HEK293 (cell line): Measurements from ENCODE around the gene PCDHA2.
"Not testable (repeated sequence)": the region's sequence is repeated elsewhere in the genome, so short reads cannot be mapped to it uniquely, and the experiment has no call there.

Experiments used
- CTCF ChIA-PET: fragments of 350-600 bp; formaldehyde crosslinking; extraction: SDS; loops from one replicate; lab custom pipeline; 2021; ENCODE audit warnings: antibody characterized with exemption; lab: Yijun Ruan, JAX
- POLR2A ChIA-PET: fragments of 300-600 bp; formaldehyde crosslinking; extraction: SDS; loops from one replicate; lab custom pipeline; 2020; ENCODE audit warnings: antibody characterized with exemption, inconsistent platforms; lab: Yijun Ruan, JAX
- H3K27ac ChIP-seq: fragments of 200-500 bp; sonication (Bioruptor generic); 2 replicates; pipeline ENCODE4 v1.5.1; 2014; ENCODE audit warnings: low read depth, low read length, control low read depth, inconsistent platforms; ENCODE audit errors: extremely low read depth
- H3K36me3 ChIP-seq, 2 experiments: fragments of 200-500 bp in 1 of 2; sonication (Bioruptor generic) in 1 of 2; 1 replicate in 1 of 2; 2 replicates in 1 of 2; pipeline ENCODE4 v1.5.1; 2014 to 2017; ENCODE audit warnings: inconsistent platforms in 2 of 2, low read length in 2 of 2; ENCODE audit not compliant: control insufficient read depth in 2 of 2, insufficient read depth in 1 of 2
- H3K4me1 ChIP-seq: fragments of 200-500 bp; sonication (Bioruptor generic); 2 replicates; pipeline ENCODE4 v1.5.1; 2014; ENCODE audit warnings: mild to moderate bottlenecking, low read length, inconsistent platforms; ENCODE audit not compliant: control insufficient read depth, insufficient read depth
- H3K4me3 ChIP-seq: 2 replicates; pipeline ENCODE4 v1.5.1; 2011; ENCODE audit warnings: low read depth, mild to moderate bottlenecking, control low read depth, low read length, moderate library complexity
- H3K9me3 ChIP-seq: fragments of 200-500 bp; sonication (Bioruptor generic); 2 replicates; pipeline ENCODE4 v1.5.1; 2014; ENCODE audit warnings: low read depth, low read length, inconsistent platforms; ENCODE audit not compliant: control insufficient read depth, insufficient read depth
- FEZF1 ChIP-seq: fragments of 450-650 bp; formaldehyde crosslinking; IDR thresholded peaks from 2 replicates; pipeline ENCODE4 v1.5.1; 2016; ENCODE audit warnings: missing biosample characterization, missing genetic modification characterization
- KLF8 ChIP-seq: fragments of 450-650 bp; formaldehyde crosslinking; IDR thresholded peaks from 2 replicates; pipeline ENCODE4 v1.5.1; 2016; ENCODE audit warnings: missing biosample characterization, missing genetic modification characterization
- TCF7L2 ChIP-seq: IDR thresholded peaks from 2 replicates; pipeline ENCODE4 v1.6.1; 2011; ENCODE audit warnings: low read depth, mild to moderate bottlenecking, inconsistent platforms, low read length, moderate library complexity, borderline replicate concordance
- ZBTB17 ChIP-seq: fragments of 450-650 bp; formaldehyde crosslinking; IDR thresholded peaks from 2 replicates; pipeline ENCODE4 v1.5.1; 2016; ENCODE audit warnings: missing biosample characterization, missing genetic modification characterization
- ZBTB21 ChIP-seq: fragments of 450-650 bp; formaldehyde crosslinking; IDR thresholded peaks from 2 replicates; pipeline ENCODE4 v1.5.1; 2017; ENCODE audit warnings: missing biosample characterization, missing genetic modification characterization
- ZNF23 ChIP-seq: fragments of 450-650 bp; formaldehyde crosslinking; IDR thresholded peaks from 2 replicates; pipeline ENCODE4 v1.5.1; 2016; ENCODE audit warnings: missing biosample characterization, missing genetic modification characterization, borderline replicate concordance
- ZNF366 ChIP-seq: fragments of 450-650 bp; formaldehyde crosslinking; conservative IDR thresholded peaks from 2 replicates; pipeline ENCODE4 v1.5.1; 2016; ENCODE audit warnings: missing biosample characterization, missing genetic modification characterization
- ZNF37A ChIP-seq: fragments of 450-650 bp; IDR thresholded peaks from 2 replicates; pipeline ENCODE4 v1.5.1; 2018; ENCODE audit warnings: missing biosample characterization, missing genetic modification characterization
- ZNF530 ChIP-seq: fragments of 450-650 bp; formaldehyde crosslinking; IDR thresholded peaks from 2 replicates; pipeline ENCODE4 v1.5.1; 2016; ENCODE audit warnings: low read depth, missing biosample characterization, missing genetic modification characterization
- ZNF544 ChIP-seq: fragments of 450-650 bp; formaldehyde crosslinking; IDR thresholded peaks from 2 replicates; pipeline ENCODE4 v1.5.0; 2017; ENCODE audit warnings: missing biosample characterization, missing genetic modification characterization
- ZNF654 ChIP-seq: fragments of 450-650 bp; formaldehyde crosslinking; IDR thresholded peaks from 2 replicates; pipeline ENCODE4 v1.5.1; 2016; ENCODE audit warnings: low read depth, missing biosample characterization, missing genetic modification characterization
- ZNF792 ChIP-seq: fragments of 450-650 bp; formaldehyde crosslinking; IDR thresholded peaks from 2 replicates; pipeline ENCODE4 v1.5.1; 2016; ENCODE audit warnings: missing biosample characterization, missing genetic modification characterization
- TF ChIP-seq, protein P1 (sequence below): fragments of 450-650 bp; formaldehyde crosslinking; IDR thresholded peaks from 2 replicates; pipeline ENCODE4 v1.5.1; 2017; ENCODE audit warnings: missing biosample characterization, missing genetic modification characterization
- TF ChIP-seq, protein P2 (sequence below): fragments of 450-650 bp; formaldehyde crosslinking; IDR thresholded peaks from 2 replicates; pipeline ENCODE4 v1.5.1; 2016; ENCODE audit warnings: missing biosample characterization, missing genetic modification characterization
- TF ChIP-seq, protein P3 (sequence below): fragments of 450-650 bp; formaldehyde crosslinking; IDR thresholded peaks from 2 replicates; pipeline ENCODE4 v1.5.1; 2016; ENCODE audit warnings: missing biosample characterization, missing genetic modification characterization

The PCDHA2 gene

DNA sequence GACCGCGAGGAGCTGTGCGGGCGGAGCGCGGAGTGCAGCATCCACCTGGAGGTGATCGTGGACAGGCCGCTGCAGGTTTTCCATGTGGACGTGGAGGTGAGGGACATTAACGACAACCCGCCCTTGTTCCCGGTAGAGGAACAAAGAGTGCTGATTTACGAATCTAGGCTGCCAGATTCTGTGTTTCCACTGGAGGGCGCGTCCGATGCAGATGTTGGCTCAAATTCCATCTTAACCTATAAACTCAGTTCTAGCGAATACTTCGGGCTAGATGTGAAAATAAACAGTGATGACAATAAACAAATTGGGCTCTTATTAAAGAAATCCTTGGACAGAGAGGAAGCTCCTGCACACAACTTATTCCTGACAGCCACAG is 33.7 kb downstream of the PCDHA2 start (continued):
- TF ChIP-seq ZNF792 (tag by site-specific recombination) = no peak

DNA sequence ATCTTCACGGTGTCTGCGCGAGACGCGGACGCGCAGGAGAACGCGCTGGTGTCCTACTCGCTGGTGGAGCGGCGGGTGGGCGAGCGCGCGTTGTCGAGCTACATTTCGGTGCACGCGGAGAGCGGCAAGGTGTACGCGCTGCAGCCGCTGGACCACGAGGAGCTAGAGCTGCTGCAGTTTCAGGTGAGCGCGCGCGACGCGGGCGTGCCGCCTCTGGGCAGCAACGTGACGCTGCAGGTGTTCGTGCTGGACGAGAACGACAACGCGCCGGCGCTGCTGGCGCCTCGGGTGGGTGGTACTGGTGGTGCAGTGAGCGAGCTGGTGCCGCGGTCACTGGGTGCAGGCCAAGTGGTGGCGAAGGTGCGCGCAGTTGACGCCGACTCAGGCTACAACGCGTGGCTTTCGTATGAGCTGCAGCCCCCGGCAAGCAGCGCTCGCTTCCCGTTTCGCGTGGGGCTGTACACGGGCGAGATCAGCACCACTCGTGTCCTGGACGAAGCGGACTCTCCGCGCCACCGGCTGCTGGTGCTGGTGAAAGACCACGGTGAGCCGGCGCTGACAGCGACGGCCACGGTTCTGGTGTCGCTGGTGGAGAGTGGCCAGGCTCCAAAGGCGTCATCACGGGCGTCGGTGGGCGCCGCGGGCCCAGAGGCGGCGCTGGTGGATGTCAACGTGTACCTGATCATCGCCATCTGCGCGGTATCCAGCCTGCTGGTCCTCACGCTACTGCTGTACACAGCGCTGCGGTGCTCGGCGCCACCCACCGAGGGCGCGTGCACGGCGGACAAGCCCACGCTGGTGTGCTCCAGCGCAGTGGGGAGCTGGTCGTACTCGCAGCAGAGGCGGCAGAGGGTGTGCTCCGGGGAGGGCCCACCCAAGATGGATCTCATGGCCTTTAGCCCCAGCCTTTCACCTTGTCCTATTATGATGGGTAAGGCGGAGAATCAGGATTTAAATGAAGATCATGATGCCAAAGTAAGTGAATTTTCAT is 35.2 kb downstream of the PCDHA2 start:
- H3K27ac ChIP-seq, H3K9me3 ChIP-seq, H3K4me3 ChIP-seq, POLR2A ChIA-PET, H3K4me1 ChIP-seq, H3K36me3 ChIP-seq: not testable (repeated sequence)
- CTCF ChIA-PET = interaction anchor here (0.8 to 0.9 kb wide), 2 partner anchors 12 to 31 kb away, joined by 3 read pairs; no protein-coding TSS in a partner anchor

DNA sequence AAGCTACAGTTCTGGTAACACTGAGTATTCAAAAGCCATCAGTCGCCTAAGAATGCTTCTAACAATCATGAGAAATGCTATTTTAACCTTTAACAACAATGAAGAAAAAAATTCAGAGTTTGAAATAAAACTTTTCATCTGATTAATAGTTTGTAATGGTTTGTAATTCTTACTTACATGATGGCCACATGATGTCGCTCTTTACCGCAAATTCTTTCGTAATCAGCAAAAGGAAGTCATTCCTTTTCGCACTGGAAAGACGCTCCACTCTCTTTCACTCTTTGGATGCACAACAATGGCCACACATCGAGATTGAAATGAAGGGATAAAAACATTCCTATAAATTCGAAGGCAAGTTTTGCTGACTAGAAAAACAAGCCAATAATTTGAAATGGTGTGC is 39.3 kb downstream of the PCDHA2 start, which contains the start of gene PCDHA7:
PCDHA7 (plus strand) TSS at position 277 of the 400 bp plus-strand sequence; CDS start at position 392, 115 bp downstream.
- POLR2A ChIA-PET = no interaction called here
- no peak within 1 kb of the TSS for H3K4me3 ChIP-seq
- CTCF ChIA-PET = interaction anchor here (1.1 kb wide), 1 partner anchor 35 kb away, joined by 3 read pairs; the partner anchor contains the start of gene PCDHA11

DNA sequence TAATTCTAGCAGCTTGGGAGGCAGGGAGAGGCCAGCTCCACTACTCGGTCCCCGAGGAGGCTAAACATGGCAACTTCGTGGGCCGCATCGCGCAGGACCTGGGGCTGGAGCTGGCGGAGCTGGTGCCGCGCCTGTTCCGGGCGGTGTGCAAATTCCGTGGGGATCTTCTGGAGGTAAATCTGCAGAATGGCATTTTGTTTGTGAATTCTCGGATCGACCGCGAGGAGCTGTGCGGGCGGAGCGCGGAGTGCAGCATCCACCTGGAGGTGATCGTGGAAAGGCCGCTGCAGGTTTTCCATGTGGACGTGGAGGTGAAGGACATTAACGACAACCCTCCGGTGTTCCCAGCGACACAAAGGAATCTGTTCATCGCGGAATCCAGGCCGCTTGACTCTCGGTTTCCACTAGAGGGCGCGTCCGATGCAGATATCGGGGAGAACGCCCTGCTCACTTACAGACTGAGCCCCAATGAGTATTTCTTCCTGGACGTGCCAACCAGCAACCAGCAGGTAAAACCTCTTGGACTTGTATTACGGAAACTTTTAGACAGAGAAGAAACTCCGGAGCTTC is 39.9 kb downstream of the PCDHA2 start:
- H3K4me1 ChIP-seq, H3K9me3 ChIP-seq, H3K27ac ChIP-seq, POLR2A ChIA-PET, H3K36me3 ChIP-seq, H3K4me3 ChIP-seq: not testable (repeated sequence)
- CTCF ChIA-PET = interaction anchor here (1.1 kb wide), 1 partner anchor 34 kb away, joined by 3 read pairs; the partner anchor contains the start of gene PCDHA11

More for the DNA sequence above, 39.3 kb downstream of the PCDHA2 start, which contains the start of gene PCDHA7:
- no peaks in the 10 kb centered on the region for H3K9me3 ChIP-seq
- no peak within 1 kb of the TSS for H3K27ac ChIP-seq
- H3K4me1 ChIP-seq = no peaks in the 10 kb centered on the region
- TF ChIP-seq ZBTB17 (no peak), ZNF366 (no peak), ZNF654 (tag by site-specific recombination) (peak; percentile 12; the same call in 1 of the 2 replicates)
- H3K36me3 ChIP-seq = no peaks in the 10 kb centered on the region

DNA sequence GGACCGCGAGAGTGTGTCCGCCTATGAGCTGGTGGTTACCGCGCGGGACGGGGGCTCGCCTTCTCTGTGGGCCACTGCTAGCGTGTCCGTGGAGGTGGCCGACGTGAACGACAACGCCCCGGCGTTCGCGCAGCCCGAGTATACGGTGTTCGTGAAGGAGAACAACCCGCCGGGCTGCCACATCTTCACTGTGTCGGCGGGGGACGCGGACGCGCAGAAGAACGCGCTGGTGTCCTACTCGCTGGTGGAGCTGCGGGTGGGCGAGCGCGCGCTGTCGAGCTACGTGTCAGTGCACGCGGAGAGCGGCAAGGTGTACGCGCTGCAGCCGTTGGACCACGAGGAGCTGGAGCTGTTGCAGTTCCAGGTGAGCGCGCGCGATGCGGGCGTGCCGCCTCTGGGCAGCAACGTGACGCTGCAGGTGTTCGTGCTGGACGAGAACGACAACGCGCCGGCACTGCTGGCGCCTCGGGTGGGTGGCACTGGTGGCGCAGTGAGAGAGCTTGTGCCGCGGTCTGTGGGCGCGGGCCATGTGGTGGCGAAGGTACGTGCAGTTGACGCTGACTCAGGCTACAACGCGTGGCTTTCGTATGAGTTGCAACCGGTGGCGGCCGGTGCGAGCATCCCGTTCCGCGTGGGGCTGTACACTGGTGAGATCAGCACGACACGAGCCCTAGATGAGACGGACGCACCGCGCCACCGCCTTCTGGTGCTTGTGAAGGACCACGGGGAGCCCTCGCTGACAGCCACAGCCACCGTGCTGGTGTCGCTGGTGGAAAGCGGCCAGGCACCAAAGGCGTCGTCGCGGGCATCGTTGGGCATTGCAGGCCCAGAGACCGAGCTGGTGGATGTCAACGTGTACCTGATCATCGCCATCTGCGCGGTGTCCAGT is 41.2 kb downstream of the PCDHA2 start:
- Histone ChIP-seq H3K27ac (no peak overlapping the region), H3K4me1 (no peaks in the 10 kb centered on the region), H3K36me3 (no peaks in the 10 kb centered on the region), H3K9me3 (no peaks in the 10 kb centered on the region), H3K4me3 (no peak overlapping the region)
- ChIA-PET POLR2A (no interaction called here), CTCF (interaction anchor here (0.5 to 0.6 kb wide), 2 partner anchors 74 to 448 kb away, joined by 3 to 6 read pairs; no protein-coding TSS in a partner anchor)
- TF ChIP-seq ZNF23 = no peak
- no peak for TF ChIP-seq FEZF1
- TF ChIP-seq, protein P1, sequence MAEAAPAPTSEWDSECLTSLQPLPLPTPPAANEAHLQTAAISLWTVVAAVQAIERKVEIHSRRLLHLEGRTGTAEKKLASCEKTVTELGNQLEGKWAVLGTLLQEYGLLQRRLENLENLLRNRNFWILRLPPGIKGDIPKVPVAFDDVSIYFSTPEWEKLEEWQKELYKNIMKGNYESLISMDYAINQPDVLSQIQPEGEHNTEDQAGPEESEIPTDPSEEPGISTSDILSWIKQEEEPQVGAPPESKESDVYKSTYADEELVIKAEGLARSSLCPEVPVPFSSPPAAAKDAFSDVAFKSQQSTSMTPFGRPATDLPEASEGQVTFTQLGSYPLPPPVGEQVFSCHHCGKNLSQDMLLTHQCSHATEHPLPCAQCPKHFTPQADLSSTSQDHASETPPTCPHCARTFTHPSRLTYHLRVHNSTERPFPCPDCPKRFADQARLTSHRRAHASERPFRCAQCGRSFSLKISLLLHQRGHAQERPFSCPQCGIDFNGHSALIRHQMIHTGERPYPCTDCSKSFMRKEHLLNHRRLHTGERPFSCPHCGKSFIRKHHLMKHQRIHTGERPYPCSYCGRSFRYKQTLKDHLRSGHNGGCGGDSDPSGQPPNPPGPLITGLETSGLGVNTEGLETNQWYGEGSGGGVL (tag by site-specific recombination) = no peak
- TF ChIP-seq ZNF37A (tag by site-specific recombination) = no peak
- TF ChIP-seq ZNF544 = no peak
- TF ChIP-seq TCF7L2 = no peak
- no peak for TF ChIP-seq ZNF530 (tag by site-specific recombination)
- TF ChIP-seq ZBTB21 = no peak
- TF ChIP-seq, protein P2, sequence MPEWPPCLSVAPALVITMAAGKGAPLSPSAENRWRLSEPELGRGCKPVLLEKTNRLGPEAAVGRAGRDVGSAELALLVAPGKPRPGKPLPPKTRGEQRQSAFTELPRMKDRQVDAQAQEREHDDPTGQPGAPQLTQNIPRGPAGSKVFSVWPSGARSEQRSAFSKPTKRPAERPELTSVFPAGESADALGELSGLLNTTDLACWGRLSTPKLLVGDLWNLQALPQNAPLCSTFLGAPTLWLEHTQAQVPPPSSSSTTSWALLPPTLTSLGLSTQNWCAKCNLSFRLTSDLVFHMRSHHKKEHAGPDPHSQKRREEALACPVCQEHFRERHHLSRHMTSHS (tag by site-specific recombination) = no peak
- TF ChIP-seq, protein P3, sequence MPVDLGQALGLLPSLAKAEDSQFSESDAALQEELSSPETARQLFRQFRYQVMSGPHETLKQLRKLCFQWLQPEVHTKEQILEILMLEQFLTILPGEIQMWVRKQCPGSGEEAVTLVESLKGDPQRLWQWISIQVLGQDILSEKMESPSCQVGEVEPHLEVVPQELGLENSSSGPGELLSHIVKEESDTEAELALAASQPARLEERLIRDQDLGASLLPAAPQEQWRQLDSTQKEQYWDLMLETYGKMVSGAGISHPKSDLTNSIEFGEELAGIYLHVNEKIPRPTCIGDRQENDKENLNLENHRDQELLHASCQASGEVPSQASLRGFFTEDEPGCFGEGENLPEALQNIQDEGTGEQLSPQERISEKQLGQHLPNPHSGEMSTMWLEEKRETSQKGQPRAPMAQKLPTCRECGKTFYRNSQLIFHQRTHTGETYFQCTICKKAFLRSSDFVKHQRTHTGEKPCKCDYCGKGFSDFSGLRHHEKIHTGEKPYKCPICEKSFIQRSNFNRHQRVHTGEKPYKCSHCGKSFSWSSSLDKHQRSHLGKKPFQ (tag by site-specific recombination) = no peak
- TF ChIP-seq KLF8 (tag by site-specific recombination) = no peak
